ENCODE results near the gene PCNX2.

The PCNX2 gene

GRCh38 chr1:232966663-232967062 lies 328.9 kb downstream of the PCNX2 start:
- Histone ChIP-seq H3K4me1 (ENCODE audit: low read length) (no peaks in the 10 kb centered on the region), H3K27ac (ENCODE audit: low read length) (no peak overlapping the region), H3K9ac (ENCODE audit: low read length) (no peak overlapping the region), H2AFZ (ENCODE audit: low read length) (no peak overlapping the region), H3K9me2 (replicated peaks; ENCODE audit: insufficient read depth, low read length) (no peaks in the 10 kb centered on the region), H3K4me3 (ENCODE audit: low read length) (no peak overlapping the region), H3K9me3 (replicated peaks; ENCODE audit: insufficient read depth, low read length) (no peaks in the 10 kb centered on the region), H3K27me3 (replicated peaks; ENCODE audit: insufficient read depth, low read length) (no peaks in the 10 kb centered on the region), H4K20me1 (ENCODE audit: insufficient read depth, low read length) (no peaks in the 10 kb centered on the region), H3K79me2 (ENCODE audit: low read length) (no peaks in the 10 kb centered on the region), H3K4me2 (ENCODE audit: low read depth, low read length) (no peak overlapping the region), H3K36me3 (replicated peaks; ENCODE audit: insufficient read depth, low read length) (no peaks in the 10 kb centered on the region), H3F3A (ENCODE audit: insufficient read depth, low read length) (no peaks in the 10 kb centered on the region)
- DNase-seq, result no peak
- TF ChIP-seq EZH2phosphoT487 (IDR thresholded peaks at IDR 0.05; ENCODE audit: low read length) (no peak), EZH2 (optimal IDR thresholded peaks at IDR 0.05; ENCODE audit: low read depth, low read length) (no peak), CTCF (IDR thresholded peaks at IDR 0.05; ENCODE audit: low read length) (no peak)

GRCh38 chr1:232965912-232966217 lies 329.7 kb downstream of the PCNX2 start:
- Histone ChIP-seq H3K27ac (ENCODE audit: low read length) (no peak overlapping the region), H2AFZ (ENCODE audit: low read length) (no peak overlapping the region), H3K4me1 (ENCODE audit: low read length) (no peaks in the 10 kb centered on the region), H3K27me3 (replicated peaks; ENCODE audit: insufficient read depth, low read length) (no peaks in the 10 kb centered on the region), H3K36me3 (replicated peaks; ENCODE audit: insufficient read depth, low read length) (no peaks in the 10 kb centered on the region; the same call in 1 of the 2 replicates), H3K4me3 (ENCODE audit: low read length) (no peak overlapping the region), H3K9me3 (replicated peaks; ENCODE audit: insufficient read depth, low read length) (no peaks in the 10 kb centered on the region), H3K9ac (ENCODE audit: low read length) (no peak overlapping the region), H4K20me1 (ENCODE audit: insufficient read depth, low read length) (no peaks in the 10 kb centered on the region), H3K9me2 (replicated peaks; ENCODE audit: insufficient read depth, low read length) (no peaks in the 10 kb centered on the region), H3K4me2 (ENCODE audit: low read depth, low read length) (no peak overlapping the region), H3K79me2 (ENCODE audit: low read length) (no peaks in the 10 kb centered on the region), H3F3A (ENCODE audit: insufficient read depth, low read length) (no peaks in the 10 kb centered on the region)
- TF ChIP-seq CTCF (IDR thresholded peaks at IDR 0.05; ENCODE audit: low read length) (no peak), EZH2phosphoT487 (IDR thresholded peaks at IDR 0.05; ENCODE audit: low read length) (no peak), EZH2 (optimal IDR thresholded peaks at IDR 0.05; ENCODE audit: low read depth, low read length) (no peak)
- no peak for DNase-seq

- H3K4me3 ChIP-seq (ENCODE audit: low read length), result no peak overlapping the region
- no peaks in the 10 kb centered on the region for H3K4me1 ChIP-seq (ENCODE audit: low read length)
- no peaks in the 10 kb centered on the region for H3K9me2 ChIP-seq (replicated peaks; ENCODE audit: insufficient read depth, low read length)
- TF ChIP-seq CTCF (IDR thresholded peaks at IDR 0.05; ENCODE audit: low read length) (no peak), EZH2 (optimal IDR thresholded peaks at IDR 0.05; ENCODE audit: low read depth, low read length) (no peak), EZH2phosphoT487 (IDR thresholded peaks at IDR 0.05; ENCODE audit: low read length) (no peak)
- no peaks in the 10 kb centered on the region for H3K9me3 ChIP-seq (replicated peaks; ENCODE audit: insufficient read depth, low read length)
- no peak overlapping the region for H2AFZ ChIP-seq (ENCODE audit: low read length)
- H3K36me3 ChIP-seq (replicated peaks; ENCODE audit: insufficient read depth, low read length), result no peaks in the 10 kb centered on the region; the same call in 1 of the 2 replicates
- DNase-seq, result no peak
- no peak overlapping the region for H3K9ac ChIP-seq (ENCODE audit: low read length)
- no peaks in the 10 kb centered on the region for H3F3A ChIP-seq (ENCODE audit: insufficient read depth, low read length)
- H3K27ac ChIP-seq (ENCODE audit: low read length), result no peak overlapping the region
- H3K79me2 ChIP-seq (ENCODE audit: low read length), result no peaks in the 10 kb centered on the region
- H4K20me1 ChIP-seq (ENCODE audit: insufficient read depth, low read length), result no peaks in the 10 kb centered on the region
- no peak overlapping the region for H3K4me2 ChIP-seq (ENCODE audit: low read depth, low read length)
- H3K27me3 ChIP-seq (replicated peaks; ENCODE audit: insufficient read depth, low read length), result no peaks in the 10 kb centered on the region
Measured at GRCh38 chr1:232965124-232965911, 330.2 kb downstream of the PCNX2 start.
